ENCODE data around the gene ZDHHC7. TPM values are rescaled to one million over a fixed set of nuclear protein-coding genes. Genes with fewer than 3 reads are reported as not detected.
"Not testable (repeated sequence)": the region's sequence is repeated elsewhere in the genome, so short reads cannot be mapped to it uniquely, and the experiment has no call there.

ZDHHC7 gene
- total RNA-seq, 1 donor from 2014 or later: 68.7 TPM

- Histone ChIP-seq H3K36me3 (ENCODE audit: control insufficient read depth, insufficient read depth, low read length) (peaks cover 7% of the 10 kb centered on the region), H3K4me3 (ENCODE audit: low read depth, low read length) (no peak overlapping the region), H3K27me3 (ENCODE audit: control insufficient read depth, insufficient read depth, low read length) (no peaks in the 10 kb centered on the region)
- no peak for TF ChIP-seq CTCF (IDR thresholded peaks at IDR 0.05; ENCODE audit: insufficient read depth, low read length, severe bottlenecking)
- FAIRE-seq: no peak
- no peak for DNase-seq (ENCODE audit: low read depth)
These were observed 21.8 kb upstream of the ZDHHC7 start for GRCh38 chr16:85033171-85033570.

GRCh38 chr16:85032187-85032586 lies 20.9 kb upstream of the ZDHHC7 start:
- DNase-seq (ENCODE audit: low read depth); H3K4me3 ChIP-seq (ENCODE audit: low read depth, low read length); H3K36me3 ChIP-seq (ENCODE audit: control insufficient read depth, insufficient read depth, low read length); H3K27me3 ChIP-seq (ENCODE audit: control insufficient read depth, insufficient read depth, low read length); FAIRE-seq: not testable (repeated sequence)

- no peak overlapping the region for H3K4me3 ChIP-seq (ENCODE audit: low read depth, low read length)
- DNase-seq (ENCODE audit: low read depth): no peak
- H3K27me3 ChIP-seq (ENCODE audit: control insufficient read depth, insufficient read depth, low read length): no peaks in the 10 kb centered on the region
- peaks cover 7% of the 10 kb centered on the region for H3K36me3 ChIP-seq (ENCODE audit: control insufficient read depth, insufficient read depth, low read length)
- no peak for FAIRE-seq
- no peak for TF ChIP-seq CTCF (IDR thresholded peaks at IDR 0.05; ENCODE audit: insufficient read depth, low read length, severe bottlenecking)
These were observed 20.1 kb upstream of the ZDHHC7 start for GRCh38 chr16:85031451-85031850.

- Histone ChIP-seq H3K27me3 (ENCODE audit: control insufficient read depth, insufficient read depth, low read length) (no peaks in the 10 kb centered on the region), H3K36me3 (ENCODE audit: control insufficient read depth, insufficient read depth, low read length) (peaks cover 7% of the 10 kb centered on the region), H3K4me3 (ENCODE audit: low read depth, low read length) (no peak overlapping the region)
- FAIRE-seq (no peak), DNase-seq (ENCODE audit: low read depth) (no peak)
- no peak for TF ChIP-seq CTCF (IDR thresholded peaks at IDR 0.05; ENCODE audit: insufficient read depth, low read length, severe bottlenecking)
These were observed 18.7 kb upstream of the ZDHHC7 start for GRCh38 chr16:85029981-85030401.

- no peak for TF ChIP-seq CTCF (IDR thresholded peaks at IDR 0.05; ENCODE audit: insufficient read depth, low read length, severe bottlenecking)
- Histone ChIP-seq H3K27me3 (ENCODE audit: control insufficient read depth, insufficient read depth, low read length) (no peaks in the 10 kb centered on the region), H3K4me3 (ENCODE audit: low read depth, low read length) (no peak overlapping the region), H3K36me3 (ENCODE audit: control insufficient read depth, insufficient read depth, low read length) (peaks cover 7% of the 10 kb centered on the region)
- FAIRE-seq (no peak), DNase-seq (ENCODE audit: low read depth) (peak; percentile 65)
These were observed 18.1 kb upstream of the ZDHHC7 start for GRCh38 chr16:85029408-85029784.

- FAIRE-seq: no peak
These were observed 17.5 kb upstream of the ZDHHC7 start for GRCh38 chr16:85028685-85029407.

More at GRCh38 chr16:85028685-85029407, 17.5 kb upstream of the ZDHHC7 start:
- Histone ChIP-seq H3K4me3 (ENCODE audit: low read depth, low read length) (peak overlapping the region; percentile 76), H3K36me3 (ENCODE audit: control insufficient read depth, insufficient read depth, low read length) (peaks cover 7% of the 10 kb centered on the region), H3K27me3 (ENCODE audit: control insufficient read depth, insufficient read depth, low read length) (no peaks in the 10 kb centered on the region)
- no peak for TF ChIP-seq CTCF (IDR thresholded peaks at IDR 0.05; ENCODE audit: insufficient read depth, low read length, severe bottlenecking)
- peak; percentile 86 for DNase-seq (ENCODE audit: low read depth)

Data from bronchial epithelial cell (primary cell).